ENCODE measurements around the gene GLB1L2.

The GLB1L2 gene

DNA sequence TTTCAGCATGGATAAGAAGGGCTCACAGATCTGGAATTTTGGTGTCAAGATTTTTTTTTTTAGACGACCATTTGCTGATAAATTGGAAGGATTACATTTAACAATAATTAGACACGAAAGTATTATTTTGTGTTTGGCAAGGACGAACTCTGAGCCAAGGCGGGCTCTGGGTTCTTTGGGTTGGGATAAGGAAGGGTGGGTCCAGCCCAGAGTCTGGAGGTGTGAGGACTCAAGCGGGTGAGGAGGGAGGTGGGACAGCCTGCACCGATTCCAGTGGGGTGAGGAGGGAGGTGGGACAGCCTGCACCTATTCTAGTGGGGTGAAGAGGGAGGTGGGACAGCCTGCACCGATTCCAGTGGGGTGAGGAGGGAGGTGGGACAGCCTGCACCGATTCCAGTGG lies 76.1 kb downstream of the GLB1L2 start:
- DNase-seq: no peak

GRCh38 chr11:134409552-134410429 lies 78.0 kb downstream of the GLB1L2 start:
- DNase-seq: no peak

DNA sequence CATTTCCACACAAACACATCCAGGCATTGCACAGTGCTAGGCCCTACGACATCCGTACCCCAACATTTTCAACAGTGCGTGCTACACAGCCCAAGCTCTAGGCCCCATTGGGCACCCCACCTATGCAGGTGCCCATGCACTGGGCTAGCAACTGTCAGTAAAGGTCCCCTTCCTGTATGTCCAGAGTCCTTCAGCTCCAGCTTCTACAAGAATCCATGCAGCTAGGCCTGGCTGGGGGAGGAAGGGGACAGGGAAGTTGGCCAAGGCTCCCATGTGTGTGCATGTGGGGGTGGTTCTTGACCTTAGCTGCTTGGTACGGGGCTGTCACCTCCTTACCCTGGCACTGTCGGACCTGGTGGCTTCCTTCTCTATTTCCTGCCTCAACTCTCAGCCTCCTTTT lies 79.0 kb downstream of the GLB1L2 start:
- DNase-seq: no peak

GRCh38 chr11:134412203-134413042 lies 80.6 kb downstream of the GLB1L2 start, which contains the start of gene B3GAT1:
B3GAT1 (minus strand) TSS chr11:134412242; CDS start chr11:134387659, 24,583 bp downstream.
- DNase-seq: no peak

- DNase-seq: no peak
Observed at GRCh38 chr11:134413043-134413825, 81.4 kb downstream of the GLB1L2 start.

DNA sequence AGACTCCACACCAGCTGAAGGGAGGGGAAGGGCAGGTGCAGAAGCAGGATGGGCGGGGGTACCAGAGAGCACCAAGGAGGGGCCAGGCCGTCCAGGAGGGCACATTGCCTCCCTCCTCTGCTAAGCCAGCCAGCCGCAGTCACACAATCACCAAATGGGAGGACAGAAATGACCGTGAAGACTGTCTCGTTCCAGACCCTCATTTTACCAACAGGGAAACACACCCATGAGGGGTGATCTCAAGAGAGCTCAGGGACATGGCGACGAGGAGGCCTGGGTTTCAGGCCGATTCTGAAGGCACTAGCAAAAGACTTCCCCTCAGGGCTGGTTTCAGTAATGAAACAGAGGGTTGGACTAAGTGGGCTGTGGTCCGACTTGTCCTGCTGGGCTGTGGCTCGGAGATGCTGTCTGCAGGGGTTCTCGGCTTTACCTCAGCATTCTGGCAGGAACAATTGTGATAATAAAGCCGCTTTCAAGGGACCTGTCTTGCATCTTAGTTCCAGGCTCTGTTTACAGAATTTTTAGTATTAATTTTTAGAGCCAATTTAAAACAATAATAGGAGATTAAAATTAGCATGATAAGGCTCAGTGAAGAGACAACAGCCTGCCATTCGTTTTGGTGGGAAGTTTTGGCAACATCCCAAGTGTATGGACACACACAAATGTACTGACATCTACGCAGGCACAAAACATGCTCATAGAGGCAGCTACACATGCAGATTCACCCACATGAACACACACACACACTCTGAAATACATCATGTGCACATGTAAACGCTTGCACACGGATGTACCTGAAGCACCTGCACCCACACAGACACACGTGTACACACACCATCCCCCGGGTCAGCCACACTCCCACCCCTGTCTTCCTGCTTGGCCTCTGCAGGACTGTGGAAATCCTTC lies 82.3 kb downstream of the GLB1L2 start:
- DNase-seq: no peak

- no peak for DNase-seq
Observed at GRCh38 chr11:134414766-134415765, 83.3 kb downstream of the GLB1L2 start.

GRCh38 chr11:134416726-134417125 lies 84.9 kb downstream of the GLB1L2 start:
- no peak for DNase-seq

DNA sequence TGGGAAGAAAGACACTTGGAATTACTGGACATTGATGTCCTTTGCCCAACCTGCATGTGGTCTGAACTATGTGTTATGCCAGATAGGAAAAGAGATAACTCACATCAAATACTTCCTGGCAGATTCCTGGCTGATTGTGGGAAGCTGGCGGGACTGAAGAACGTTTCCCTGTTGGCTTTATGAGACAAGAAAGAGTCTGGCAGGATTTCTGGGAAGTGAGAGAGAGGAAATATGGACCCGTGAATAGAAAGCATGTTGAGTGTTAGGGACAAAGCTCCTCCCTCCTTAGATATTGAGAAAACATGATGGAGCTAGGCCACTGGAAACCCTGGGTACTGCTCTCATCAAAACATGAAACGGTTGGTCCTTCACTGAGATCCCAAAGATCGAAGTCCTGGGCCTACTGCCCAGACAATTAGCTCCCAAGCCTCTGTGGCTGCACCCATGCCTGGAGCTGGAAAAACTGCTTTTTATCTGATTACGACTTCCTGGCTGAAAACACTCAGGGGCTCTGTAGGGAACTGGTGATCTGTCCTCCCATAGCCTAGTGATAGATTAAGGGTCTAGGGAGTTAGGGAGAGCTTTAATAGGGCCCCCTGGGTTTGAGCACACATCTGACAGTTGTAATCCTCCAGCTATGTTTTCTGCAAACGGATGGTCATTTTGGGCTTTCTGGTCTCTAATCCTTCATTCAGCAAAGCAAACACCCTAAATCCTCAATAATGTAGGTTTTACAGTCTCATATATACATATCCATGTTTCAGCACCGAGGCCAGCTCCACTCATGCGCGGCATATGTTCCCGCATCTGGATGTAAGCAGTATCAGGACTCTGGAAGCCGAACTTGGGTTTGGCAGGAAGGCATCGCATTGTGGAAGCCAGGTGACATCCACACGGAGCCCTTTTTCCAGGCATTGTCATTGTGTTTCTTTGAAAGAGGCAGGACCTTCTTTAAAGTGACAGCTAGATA lies 86.4 kb downstream of the GLB1L2 start:
- no peak for DNase-seq

DNA sequence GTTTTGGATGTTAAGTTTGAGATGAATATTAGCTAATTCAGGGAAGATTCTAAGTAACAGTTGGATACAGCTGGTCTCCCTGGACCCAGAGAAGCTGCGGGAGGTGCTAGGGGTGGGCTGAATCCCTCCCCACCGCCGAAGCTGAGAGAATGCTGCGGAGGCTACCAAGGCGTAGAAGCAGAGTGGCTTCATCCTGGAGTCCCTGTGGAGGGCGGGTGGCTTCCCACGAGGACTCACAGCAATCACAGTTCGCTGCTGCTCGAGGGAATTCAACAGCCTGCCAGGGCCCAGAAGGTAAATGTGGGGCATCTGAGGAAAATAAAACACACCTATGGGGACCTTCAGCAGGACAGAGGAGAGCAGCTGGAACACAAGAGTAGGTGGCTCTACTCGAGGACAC lies 91.3 kb downstream of the GLB1L2 start:
- no peak for DNase-seq

- no peak for DNase-seq
Observed at GRCh38 chr11:134425413-134425812, 93.6 kb downstream of the GLB1L2 start.
